GM19467 (cell line): ENCODE data around the gene THSD4.

Experiments
- ATAC-seq: cut with Tn5 transposase; IDR thresholded peaks from one replicate; pipeline ENCODE4 v1.9.1; 2021; ENCODE audit warnings: mild to moderate bottlenecking, moderate library complexity; ENCODE audit not compliant: unreplicated experiment

Gene THSD4

DNA sequence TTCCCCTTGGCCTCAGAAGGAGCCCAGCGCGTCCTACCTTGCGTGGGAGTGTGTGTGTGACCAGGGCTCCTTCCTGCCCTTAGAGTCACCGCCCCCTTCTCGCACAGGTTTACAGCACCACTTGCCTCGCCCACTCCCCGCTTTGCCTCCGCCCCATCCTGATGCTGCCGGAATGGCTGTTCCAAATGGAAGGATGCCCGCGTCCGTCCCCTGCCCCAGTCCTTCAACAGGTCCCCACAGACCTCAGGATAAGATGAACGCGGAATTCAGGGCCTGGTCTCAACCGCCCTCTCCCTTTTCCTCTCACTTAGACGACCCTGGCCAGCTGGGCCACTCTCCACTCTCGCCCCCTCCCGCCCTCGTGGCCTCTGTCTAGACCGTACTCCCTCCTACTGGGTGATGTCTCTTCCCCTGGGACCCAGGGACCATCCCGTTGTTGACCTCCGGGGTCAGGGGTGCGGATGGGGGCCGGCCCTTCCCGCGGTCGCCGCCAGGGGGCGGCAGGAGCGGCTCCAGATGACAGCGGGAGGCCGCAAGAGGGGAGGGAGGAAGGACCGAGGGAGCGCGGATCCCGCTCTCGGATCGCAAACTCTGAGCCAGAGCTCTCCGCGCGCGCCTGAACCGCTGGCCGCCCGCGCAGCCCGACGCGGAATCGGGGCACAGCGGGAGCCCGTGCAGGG is at the start of gene THSD4:
Gene THSD4 (plus strand): TSS at position 585 of the 680 bp plus-strand sequence.
- ATAC-seq: peak; percentile 82

DNA sequence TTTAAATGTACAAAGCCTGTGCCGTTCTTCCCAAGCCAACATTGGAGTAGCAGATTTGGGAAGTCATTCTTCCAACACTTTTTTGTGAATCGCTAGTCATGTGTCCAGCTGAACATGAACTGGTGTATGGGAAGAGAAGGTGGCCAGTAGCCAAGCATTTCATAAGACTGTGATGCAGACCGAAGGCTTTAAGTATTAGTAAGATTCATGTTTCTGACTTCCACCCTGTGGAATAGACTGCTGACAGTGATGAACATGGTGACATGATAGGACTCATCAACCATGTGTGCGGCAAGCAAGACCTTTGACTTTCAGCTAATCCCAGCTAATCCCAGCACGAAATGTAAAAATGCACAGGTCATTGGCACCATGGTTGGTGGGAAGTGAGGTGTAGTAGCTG is 48.3 kb upstream of the THSD4 start:
- ATAC-seq: no peak

DNA sequence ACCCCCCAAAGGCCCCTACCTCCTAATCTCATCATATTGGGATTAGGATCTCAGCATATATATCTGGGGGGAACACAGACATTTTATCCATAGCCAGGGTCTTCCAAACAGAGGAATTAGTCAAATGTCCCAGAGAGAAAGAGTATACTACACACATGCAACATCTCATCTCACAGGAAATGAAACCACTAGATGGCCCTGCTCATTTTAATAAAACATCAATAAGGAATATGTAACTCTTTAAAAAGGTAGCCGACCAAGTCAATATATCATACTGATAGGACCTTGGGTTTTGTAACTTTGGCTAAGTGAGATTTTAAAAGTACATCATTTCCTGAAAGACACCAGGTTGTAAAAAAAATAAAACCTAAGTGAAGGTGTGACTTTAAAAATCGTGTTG is 45.6 kb upstream of the THSD4 start:
- ATAC-seq: no peak

DNA sequence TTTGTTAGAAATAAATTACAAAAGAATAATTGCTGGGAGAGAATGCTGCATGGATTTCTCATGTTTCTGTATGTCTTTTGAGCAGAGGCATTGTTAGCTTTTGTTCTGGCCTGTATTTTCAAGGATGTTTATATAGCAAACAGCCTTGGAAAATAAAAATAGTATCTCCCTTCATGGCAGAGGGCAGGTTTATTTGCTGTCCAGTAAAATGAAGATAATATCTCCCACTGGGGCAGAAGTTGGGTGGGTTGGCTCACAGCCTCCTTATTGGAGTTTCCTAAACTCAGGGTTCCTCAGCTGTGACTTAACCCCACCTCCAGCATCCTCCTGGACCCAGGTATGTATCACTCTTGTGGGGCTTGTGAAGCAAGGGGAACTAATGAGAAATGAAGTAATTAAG is 43.7 kb upstream of the THSD4 start:
- no peak for ATAC-seq

DNA sequence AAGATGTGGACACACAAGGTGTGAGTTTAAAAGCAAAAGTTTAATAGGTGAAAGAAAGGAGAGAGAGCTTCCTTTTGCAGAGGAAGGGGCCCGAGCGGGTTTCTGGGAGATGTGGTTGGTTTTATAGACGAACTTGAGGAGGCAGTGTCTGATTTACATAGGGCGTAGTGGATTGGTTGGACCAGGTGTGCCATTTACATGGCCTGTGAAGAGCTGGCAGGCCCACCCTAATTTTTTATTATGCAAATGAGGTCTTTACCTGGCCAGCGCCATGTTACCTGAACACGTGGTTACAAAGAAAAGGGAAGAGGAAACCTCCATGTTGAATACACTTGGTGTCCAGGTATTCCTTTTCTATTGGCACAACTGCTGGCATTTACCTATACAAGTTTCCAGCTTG is 42.8 kb upstream of the THSD4 start:
- no peak for ATAC-seq

DNA sequence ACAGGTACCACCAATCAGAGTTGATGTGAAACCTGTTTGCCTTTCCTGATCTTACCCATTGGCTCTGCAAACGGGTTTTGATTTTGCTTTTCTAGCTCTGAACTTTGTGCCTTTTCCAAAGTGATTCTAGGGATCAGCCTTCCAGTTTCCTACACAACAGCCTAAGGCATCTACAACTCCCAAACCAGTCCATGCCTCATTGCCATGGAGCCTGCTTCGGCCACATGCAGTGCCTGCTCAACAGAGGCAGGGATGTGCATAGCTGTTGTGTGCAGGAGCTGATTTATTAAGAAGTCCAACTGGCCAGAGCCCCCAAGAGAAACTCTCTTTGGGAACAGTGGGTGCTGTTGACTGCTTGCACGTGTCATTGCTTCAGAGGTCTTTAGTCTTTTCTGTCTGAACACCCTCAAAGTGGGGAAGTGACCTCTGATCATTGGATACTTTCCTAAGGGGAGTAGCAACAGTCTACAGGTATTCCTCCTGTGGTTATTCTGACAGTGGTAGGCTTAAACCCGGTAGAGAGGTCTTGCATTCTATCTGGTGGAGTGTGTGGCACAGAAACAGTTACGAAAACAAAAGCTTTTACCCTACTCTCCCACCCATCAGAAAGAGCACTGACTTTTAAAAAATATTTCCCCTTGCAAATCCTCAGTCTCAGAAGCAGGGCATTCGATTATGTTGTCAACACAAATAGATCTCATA is 36.6 kb upstream of the THSD4 start:
- ATAC-seq: no peak

DNA sequence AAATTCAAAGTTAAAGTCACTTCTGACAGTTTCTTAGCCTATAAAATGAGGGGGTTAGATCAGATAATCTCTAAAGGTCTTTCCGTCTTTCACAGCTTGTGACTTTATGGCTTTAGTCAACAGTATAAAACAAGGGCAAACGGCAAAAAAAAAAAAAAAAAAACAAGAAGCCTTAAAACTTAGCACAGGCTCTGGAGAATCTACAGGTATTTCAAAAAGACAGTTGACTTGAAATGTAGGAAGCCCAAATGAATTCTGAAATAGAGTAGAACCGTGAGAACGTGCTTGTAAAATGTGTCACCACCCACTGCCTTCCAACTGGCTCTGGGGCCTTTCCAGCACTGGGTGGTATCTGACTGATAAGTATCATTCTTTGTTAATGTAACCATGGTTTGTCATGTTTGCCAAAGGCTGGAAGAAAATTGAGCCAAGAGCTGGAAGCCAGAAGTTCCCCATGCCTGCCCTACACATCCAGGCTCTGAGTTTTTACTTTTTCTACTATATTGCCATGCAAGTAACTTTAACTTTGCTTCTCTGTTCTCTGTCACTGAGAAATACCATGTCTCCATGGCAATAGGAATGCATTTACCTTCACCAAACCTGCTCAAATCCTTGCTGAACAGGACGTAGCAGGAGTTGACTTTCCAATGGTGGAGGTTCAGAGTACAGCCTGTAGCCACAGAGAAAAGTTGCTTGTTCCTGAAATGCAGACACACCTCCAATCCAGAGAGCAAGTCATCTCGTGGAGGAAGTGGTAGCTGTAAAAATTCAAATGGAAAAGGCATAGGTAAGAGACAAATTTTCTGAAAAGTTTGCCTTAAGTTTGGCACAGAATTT is 35.8 kb upstream of the THSD4 start:
- ATAC-seq: no peak

DNA sequence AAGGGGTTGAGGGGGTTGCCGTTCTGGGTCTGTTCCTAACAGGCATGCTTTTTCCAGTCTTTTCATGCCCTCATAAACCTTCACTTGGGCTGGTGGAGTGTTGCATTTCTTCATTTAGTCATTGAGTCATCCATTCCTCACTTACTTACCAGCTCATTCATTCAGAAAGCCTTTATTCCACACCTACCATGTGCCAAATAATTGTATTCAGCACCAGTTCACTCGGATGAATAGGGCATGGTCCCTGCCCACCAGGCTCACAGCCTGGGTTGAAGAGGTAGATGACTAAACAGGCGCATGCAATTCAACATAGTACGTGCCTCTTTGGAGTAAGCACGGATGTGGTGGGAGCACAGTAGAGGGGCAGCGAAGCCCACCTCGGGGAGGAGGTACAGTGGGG is 35.1 kb upstream of the THSD4 start:
- no peak for ATAC-seq

DNA sequence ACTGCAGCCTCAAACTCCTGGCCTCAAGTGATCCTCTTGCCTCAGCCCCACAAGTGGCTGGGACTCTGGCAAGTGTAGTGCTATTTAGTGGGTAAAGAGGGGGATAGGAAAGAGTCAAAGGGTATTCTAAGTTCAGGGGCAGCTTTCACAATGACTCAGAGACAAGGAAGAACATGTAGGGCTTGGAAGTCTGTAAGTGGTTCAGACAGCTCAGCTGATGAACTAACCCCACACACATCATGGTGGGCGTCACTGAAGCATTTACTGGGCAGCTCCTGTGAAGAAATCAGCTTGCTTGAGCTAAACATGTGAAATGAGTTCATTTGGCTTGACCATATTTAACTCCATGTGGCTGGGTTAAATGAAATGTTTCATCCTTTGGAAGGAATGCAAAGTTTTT is 34.6 kb upstream of the THSD4 start:
- ATAC-seq: no peak

DNA sequence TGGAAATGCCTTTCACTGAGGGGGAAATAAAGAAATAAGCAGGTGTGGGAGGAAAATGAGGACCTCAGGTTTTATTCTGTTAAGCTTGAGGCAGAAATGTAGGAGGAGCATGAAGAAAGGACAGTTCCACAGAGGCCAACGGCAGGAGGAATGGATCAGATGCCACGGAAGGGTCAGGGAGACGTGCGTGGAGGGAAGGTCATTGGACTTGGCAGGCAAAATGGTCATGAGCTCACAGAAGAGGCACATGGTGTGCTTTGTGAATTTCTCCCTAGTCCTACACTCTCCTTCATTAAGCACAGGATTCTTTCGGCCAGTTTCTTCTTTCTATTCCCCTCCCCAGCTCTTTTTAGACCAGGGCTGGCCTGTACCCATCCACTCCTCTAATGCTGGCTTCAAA is 32.5 kb upstream of the THSD4 start:
- no peak for ATAC-seq

DNA sequence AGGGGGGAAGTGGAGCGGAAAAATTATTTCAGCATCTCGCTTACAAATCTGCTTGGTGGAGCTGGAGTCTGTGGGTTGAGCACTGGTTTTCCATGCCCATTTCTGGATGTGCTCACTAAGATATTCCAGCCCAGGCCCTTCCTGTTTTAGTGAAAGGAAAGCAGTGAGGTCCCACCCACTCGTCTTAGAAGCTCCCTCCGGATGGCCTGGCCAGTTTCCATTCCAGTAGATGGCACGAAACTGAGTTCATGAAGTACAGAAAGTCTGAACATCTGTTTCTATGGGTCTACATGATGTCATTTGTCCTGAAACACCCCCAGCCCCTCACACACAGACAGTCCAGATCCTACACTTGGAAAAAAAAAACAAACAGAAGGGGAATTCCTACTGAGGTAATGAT is 31.9 kb upstream of the THSD4 start:
- ATAC-seq: no peak

DNA sequence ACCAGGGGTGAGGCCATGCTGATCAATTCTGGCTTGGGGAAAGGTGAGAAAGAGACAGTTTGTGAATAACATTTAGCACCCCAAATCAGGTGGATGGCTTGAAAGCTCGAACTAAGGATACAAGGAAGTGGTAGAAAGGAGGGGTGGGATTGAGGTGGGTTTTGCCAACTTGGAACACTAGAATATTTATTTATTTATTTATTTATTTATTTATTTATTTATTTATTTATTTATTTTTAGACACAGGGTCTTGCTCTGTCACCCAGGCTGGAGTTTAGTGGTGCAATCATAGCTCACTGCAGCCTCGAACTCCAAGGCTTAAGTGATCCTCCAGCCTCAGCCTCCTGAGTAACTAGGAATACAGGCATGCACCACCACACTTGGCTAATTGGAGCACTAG is 31.0 kb upstream of the THSD4 start:
- ATAC-seq: no peak

DNA sequence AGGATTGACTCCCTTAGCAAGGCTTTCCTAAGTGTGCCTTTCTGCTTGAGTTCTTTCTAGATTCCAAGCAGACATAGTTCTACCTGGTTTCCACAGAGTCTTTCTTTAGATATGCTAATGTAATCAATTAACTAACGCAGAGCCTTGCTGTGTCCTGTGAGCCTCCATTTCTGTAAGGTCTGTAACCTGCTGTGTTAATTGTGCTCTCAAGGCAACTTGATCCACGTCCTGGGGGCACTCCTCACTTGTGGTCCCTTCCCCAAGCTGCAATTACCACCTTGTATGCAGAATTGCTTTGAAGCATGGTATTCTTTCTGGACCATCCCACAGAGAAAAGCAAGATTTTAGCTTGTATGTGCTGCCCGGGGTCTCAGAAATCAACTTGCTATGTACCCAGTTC is 29.5 kb upstream of the THSD4 start:
- no peak for ATAC-seq

DNA sequence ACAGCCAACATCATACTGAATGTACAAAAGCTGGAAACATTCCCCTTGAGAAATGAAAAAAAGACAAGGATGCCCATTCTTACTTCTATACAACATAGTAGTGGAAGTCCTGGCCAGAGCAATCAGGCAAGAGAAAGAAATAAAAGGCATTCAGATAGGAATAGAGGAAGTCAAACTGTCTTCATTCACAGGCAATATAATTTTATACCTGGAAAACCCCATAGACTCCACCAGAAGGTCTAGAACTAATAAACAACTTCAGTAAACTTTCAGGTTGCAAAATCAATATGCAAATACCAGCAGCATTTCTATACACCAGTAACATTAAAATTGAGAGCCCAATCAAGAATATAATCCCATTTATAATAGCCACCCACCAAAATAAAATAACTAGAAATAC is 27.1 kb upstream of the THSD4 start:
- no peak for ATAC-seq

DNA sequence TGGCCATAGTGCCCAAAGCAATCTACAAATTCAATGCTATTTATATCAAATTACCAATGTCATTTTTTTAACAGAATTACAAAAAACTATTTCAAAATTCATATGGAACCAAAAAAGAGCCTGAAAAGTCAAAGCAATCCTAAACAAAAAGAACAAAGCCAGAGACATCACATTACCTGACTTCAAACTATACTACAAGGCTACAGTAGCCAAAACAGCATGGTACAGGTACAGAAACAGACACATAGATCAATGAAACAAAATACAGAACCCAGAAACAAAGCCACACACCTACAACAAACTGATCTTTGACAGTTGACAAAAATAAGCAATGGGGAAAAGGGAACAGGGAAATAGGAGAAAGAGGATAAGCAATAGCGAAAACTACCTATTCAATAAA is 26.6 kb upstream of the THSD4 start:
- ATAC-seq: no peak

DNA sequence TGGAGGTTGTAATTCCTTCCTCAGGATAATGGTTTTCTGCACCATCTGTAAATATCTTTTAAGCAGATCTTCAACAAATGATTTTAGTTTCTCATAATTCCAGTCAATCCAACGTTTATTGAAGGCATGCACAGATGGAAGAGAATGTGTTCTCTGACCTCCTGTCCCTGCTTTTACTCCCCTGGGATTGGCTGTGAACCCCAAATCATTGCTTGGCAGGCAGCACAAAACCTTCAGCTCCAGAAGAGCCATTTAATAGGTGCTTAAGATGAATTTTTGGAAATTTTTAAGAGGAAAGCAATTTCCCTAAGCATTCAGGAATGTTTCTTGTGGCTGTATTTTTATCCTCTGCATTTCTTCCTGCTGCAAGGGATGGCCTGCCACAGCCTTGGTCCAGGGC is 25.5 kb upstream of the THSD4 start:
- ATAC-seq: no peak

DNA sequence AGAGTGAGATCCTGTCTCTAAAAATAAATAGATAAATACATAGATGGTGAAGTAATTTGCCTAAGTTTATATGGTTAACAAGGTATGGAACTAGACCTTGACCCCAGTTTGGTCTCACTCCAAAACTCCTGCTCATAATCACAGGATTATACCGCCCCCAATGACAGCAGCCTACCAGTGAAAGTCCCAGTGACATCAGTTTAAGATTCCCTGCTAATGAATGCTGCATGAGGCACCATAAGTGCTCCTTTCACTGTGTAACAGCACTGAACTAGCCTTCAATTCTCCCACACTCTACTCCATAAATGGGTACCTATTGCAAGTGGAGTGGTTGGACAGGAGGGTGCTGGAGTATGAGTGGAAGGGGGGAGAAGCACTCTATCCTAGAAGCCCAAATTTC is 23.7 kb upstream of the THSD4 start:
- no peak for ATAC-seq

DNA sequence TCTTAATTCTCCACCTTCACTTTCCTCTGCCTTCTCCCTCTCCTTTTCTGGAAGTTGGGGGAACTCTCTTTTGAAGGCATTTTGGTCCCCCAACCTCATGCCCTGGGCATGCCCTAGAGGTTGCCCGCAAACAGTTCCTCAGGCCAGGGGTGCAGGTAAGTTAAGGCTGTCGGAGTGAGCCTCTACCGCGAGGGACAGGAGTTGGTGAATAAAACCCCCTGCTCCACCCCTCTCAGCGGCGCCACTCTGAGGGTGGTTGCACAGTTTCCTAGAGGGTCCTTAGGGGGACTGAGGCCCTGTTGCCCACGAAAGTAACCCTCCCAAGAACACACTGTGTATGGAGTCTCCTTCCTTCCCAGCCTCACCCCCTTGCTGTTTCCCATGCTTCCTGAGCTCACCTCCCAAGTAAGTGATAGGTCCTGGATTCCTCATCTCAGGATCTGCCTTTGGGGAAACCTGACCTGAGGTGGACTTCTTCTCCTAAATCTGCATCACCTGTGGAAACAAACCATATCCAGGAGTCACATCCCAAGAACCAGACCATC is 23.1 kb upstream of the THSD4 start:
- no peak for ATAC-seq

DNA sequence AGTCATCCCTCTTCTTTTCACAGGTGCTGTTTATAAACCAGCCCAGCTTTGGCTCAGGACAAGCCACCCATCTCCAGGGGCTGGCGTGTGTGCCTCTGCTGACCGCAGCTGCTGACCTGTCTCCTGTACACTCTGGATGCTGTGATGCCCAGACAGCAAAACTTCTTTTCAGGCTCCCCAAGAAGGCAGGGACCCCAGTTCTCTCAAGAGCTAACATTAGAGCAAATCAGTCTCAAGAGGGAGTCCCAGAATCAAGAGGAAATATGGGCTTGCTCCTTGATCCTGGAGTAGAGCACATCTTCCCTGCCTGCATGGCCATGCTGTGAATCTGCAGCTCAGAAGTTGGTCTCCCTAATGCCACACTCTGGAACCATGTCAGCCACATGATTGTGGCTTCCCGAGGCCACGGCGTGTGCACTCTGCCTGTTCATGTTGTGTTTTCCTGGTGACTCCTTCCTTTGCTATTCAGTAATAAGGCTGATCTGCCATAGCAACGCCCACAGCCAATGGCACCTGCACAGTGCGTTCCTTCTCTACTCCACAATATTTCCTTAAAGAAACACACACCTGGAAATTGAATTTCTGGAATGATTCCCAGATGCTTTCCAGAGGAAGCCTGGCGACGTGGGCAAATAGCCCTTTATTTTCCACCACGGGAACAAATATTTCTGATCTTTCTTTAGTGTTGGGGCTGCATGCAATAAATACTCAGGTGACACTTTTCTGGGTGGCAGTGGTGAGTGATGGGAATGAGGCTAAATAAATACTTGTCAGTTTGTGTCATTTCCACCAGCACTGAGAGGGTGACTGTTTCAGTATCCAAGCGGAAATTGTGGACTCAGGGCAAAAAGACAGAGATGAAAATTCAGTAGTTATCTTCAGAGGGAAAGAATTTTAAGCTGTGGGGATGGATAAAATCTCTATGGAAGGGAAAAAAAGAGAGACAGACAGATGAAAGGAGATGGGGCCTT is 21.9 kb upstream of the THSD4 start:
- no peak for ATAC-seq

DNA sequence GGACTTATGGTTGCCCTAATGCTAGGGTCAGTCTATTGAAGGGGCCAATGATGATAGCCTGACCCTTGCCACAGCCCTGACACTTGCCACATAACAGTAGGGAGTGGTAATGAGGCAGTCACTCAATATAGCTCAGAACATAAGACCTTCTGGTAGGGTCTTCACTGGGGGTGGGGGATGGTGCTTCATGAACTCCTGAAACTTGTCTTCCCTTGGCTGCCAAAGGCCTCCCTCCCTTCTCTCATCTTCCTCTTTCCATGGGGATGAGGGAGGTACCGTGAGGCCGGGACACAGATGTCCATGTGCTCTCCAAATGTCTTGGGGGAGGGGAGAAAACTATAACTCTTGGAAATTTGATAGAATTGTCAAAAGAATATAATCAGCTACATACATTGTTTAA is 21.1 kb upstream of the THSD4 start:
- ATAC-seq: no peak

DNA sequence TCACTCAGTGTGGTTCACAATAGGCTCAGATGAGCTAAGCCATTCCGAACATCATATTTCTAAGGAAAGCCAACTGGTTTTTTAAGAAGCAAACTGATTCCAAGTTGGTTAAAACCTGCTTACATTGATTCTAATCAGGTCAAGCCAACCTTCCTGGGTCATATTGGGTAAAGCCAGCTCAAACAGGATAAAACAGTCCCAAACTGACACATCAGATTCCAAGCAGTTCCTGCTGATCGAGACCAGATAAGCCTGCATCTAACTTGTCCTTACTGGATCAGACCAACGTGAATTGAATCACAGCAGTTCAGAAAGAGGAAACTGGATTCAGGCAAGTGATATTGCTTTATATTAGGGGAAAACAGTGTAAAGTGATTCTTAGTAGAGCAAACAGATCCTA is 18.6 kb upstream of the THSD4 start:
- ATAC-seq: no peak
